Thyroid gland (tissue), 4 donors: ENCODE measurements around the gene WDR36.

Experiments used
- CTCF ChIP-seq, 6 experiments: fragments of 200-600 bp in 3 of 6; fragments of 450-650 bp in 3 of 6; sonication (generic) in 3 of 6; IDR thresholded peaks; one replicate each; pipeline ENCODE4 v1.5.1; 2016 to 2019; ENCODE audit warnings: antibody characterized with exemption in 6 of 6, mild to moderate bottlenecking in 2 of 6, inconsistent platforms in 1 of 6, moderate library complexity in 1 of 6
- POLR2A ChIP-seq, 2 donors: fragments of 450-650 bp; IDR thresholded peaks; one replicate each; pipeline ENCODE4 v1.6.1; 2017; ENCODE audit warnings: antibody characterized with exemption in 2 of 2, mild to moderate bottlenecking in 2 of 2, moderate library complexity in 1 of 2

- TF ChIP-seq CTCF (IDR thresholded peaks at IDR 0.05) (no peak), POLR2A (IDR thresholded peaks at IDR 0.05) (no peak)
Measured at GRCh38 chr5:111106320-111106948, 14.3 kb downstream of the WDR36 start.
